Upper lobe of left lung (tissue), 6 donors: Measurements from ENCODE around the gene NPC2. TPM values are rescaled to one million over a fixed set of nuclear protein-coding genes. Genes with fewer than 3 reads are reported as not detected.

Experiments
- ATAC-seq, 2 donors: fragments of 200-7000 bp; cut with Tn5 transposase; one replicate each; pipeline ENCODE4 v1.9.1; 2022; ENCODE audit warnings: mild to moderate bottlenecking in 2 of 2, moderate library complexity in 2 of 2; ENCODE audit not compliant: low FRiP score in 2 of 2
- DNase-seq, 2 donors: peaks; one replicate each; pipeline ENCODE4 v3.0.0-alpha.2; 2019 to 2020
- H3K27ac ChIP-seq, 4 donors: fragments of 200-600 bp; sonication (generic); one replicate each; pipeline ENCODE4 v1.5.1; 2016 to 2019
- H3K27me3 ChIP-seq, 4 donors: fragments of 200-600 bp; sonication (generic); one replicate each; pipeline ENCODE4 v1.5.1; 2017 to 2019
- H3K36me3 ChIP-seq, 4 donors: fragments of 200-600 bp; sonication (generic); one replicate each; pipeline ENCODE4 v1.5.1; 2016 to 2019
- H3K4me1 ChIP-seq, 4 donors: fragments of 200-600 bp; sonication (generic); one replicate each; pipeline ENCODE4 v1.5.1; 2018 to 2019
- H3K4me3 ChIP-seq, 4 donors: fragments of 200-600 bp; sonication (generic); one replicate each; pipeline ENCODE4 v1.5.1; 2017 to 2019; ENCODE audit warnings: mild to moderate bottlenecking in 2 of 4, moderate library complexity in 1 of 4
- H3K9me3 ChIP-seq, 4 donors: fragments of 200-600 bp; sonication (generic); one replicate each; pipeline ENCODE4 v1.5.1; 2018 to 2019
- CTCF ChIP-seq, 6 experiments: fragments of 450-650 bp in 4 of 6; fragments of 200-600 bp in 2 of 6; sonication (generic) in 2 of 6; IDR thresholded peaks; one replicate each; pipeline ENCODE4 v1.5.1; 2016 to 2019; ENCODE audit warnings: antibody characterized with exemption in 6 of 6
- EP300 ChIP-seq, 4 donors: sonication (generic); formaldehyde crosslinking; IDR thresholded peaks; one replicate each; pipeline ENCODE4 v1.5.1; 2017; ENCODE audit warnings: antibody characterized with exemption in 4 of 4, control low read depth in 2 of 4
- POLR2A ChIP-seq, 4 donors: fragments of 450-650 bp; IDR thresholded peaks; one replicate each; pipeline ENCODE4 v1.5.1; 2016 to 2017; ENCODE audit warnings: antibody characterized with exemption in 4 of 4, mild to moderate bottlenecking in 2 of 4
- POLR2AphosphoS5 ChIP-seq, 2 donors: sonication (generic); formaldehyde crosslinking; IDR thresholded peaks; one replicate each; pipeline ENCODE4 v1.5.1; 2017; ENCODE audit warnings: antibody characterized with exemption in 2 of 2
- WGBS, 2 donors: methylation state at CpG; one replicate each; pipeline ENCODE4 v1.1.5; 2017 to 2018; 5-methylcytosine and 5-hydroxymethylcytosine counted together
- total RNA-seq, 6 donors: library from RNA; depleted of rRNA in 4 of 6; stranded (reverse); fragments of >200 nt in 4 of 6; gene quantifications; one replicate each; pipeline versions ENCODE4 v1.1.0 to v1.2.1, GENCODE V29; 2016 to 2021
- donor health status: DM: no; HTN: no; CAD: no; lungs with moderate emphysema.
- donor health status: DM: no; HTN: yes; CAD: no; lungs with severe emphysema.

NPC2 gene
- total RNA-seq, 6 donors from 2014 or later = 351 to 1,281 (median 524) TPM

- H3K36me3 ChIP-seq = no peaks in the 10 kb centered on the region
- H3K4me1 ChIP-seq = no peaks in the 10 kb centered on the region
- H3K9me3 ChIP-seq = no peaks in the 10 kb centered on the region
- ATAC-seq (no peak), DNase-seq (no peak)
- 47 to 54% methylated on average over 3 of the region's 3 CpGs for WGBS, 2 donors
- no peak overlapping the region for H3K4me3 ChIP-seq
- no peak for TF ChIP-seq CTCF (IDR thresholded peaks at IDR 0.05)
- no peak for TF ChIP-seq POLR2A (IDR thresholded peaks at IDR 0.05)
- TF ChIP-seq POLR2AphosphoS5 (IDR thresholded peaks at IDR 0.05) = no peak
- H3K27ac ChIP-seq = no peak overlapping the region
- H3K27me3 ChIP-seq = no peaks in the 10 kb centered on the region
Measured at GRCh38 chr14:74438351-74438915, 54.7 kb downstream of the NPC2 start.

GRCh38 chr14:74437496-74438053 is 55.5 kb downstream of the NPC2 start:
- Histone ChIP-seq H3K4me3 (no peak overlapping the region), H3K36me3 (no peaks in the 10 kb centered on the region), H3K27me3 (no peaks in the 10 kb centered on the region), H3K9me3 (no peaks in the 10 kb centered on the region), H3K27ac (no peak overlapping the region), H3K4me1 (no peaks in the 10 kb centered on the region)
- ATAC-seq = no peak
- DNase-seq = no peak
- 30 to 47% methylated on average over 3 of the region's 3 CpGs for whole genome bisulfite sequencing, 2 donors
- TF ChIP-seq POLR2AphosphoS5 (IDR thresholded peaks at IDR 0.05) (no peak), POLR2A (IDR thresholded peaks at IDR 0.05) (no peak), CTCF (IDR thresholded peaks at IDR 0.05) (no peak), EP300 (IDR thresholded peaks at IDR 0.05) (no peak)

GRCh38 chr14:74434294-74434693 is 58.8 kb downstream of the NPC2 start:
- no peak for DNase-seq
- H3K36me3 ChIP-seq = no peaks in the 10 kb centered on the region
- TF ChIP-seq POLR2A (IDR thresholded peaks at IDR 0.05) (no peak), EP300 (IDR thresholded peaks at IDR 0.05) (no peak), CTCF (IDR thresholded peaks at IDR 0.05) (no peak), POLR2AphosphoS5 (IDR thresholded peaks at IDR 0.05) (no peak)
- H3K27me3 ChIP-seq = no peaks in the 10 kb centered on the region
- H3K4me1 ChIP-seq = no peaks in the 10 kb centered on the region
- H3K27ac ChIP-seq = no peak overlapping the region
- ATAC-seq = no peak
- 27 to 47% methylated on average over 2 of the region's 2 CpGs for WGBS, 2 donors
- no peaks in the 10 kb centered on the region for H3K9me3 ChIP-seq
- H3K4me3 ChIP-seq = no peak overlapping the region

GRCh38 chr14:74429991-74430390 is 63.1 kb downstream of the NPC2 start:
- ATAC-seq (no peak), DNase-seq (no peak)
- TF ChIP-seq POLR2AphosphoS5 (IDR thresholded peaks at IDR 0.05) = no peak
- no peak for TF ChIP-seq CTCF (IDR thresholded peaks at IDR 0.05)
- TF ChIP-seq EP300 (IDR thresholded peaks at IDR 0.05) = no peak
- TF ChIP-seq POLR2A (IDR thresholded peaks at IDR 0.05) = no peak
- Histone ChIP-seq H3K4me3 (no peak overlapping the region), H3K27me3 (peaks cover 0 to 8% (median 2%) of the 10 kb centered on the region in 4 donors), H3K36me3 (no peaks in the 10 kb centered on the region), H3K9me3 (no peaks in the 10 kb centered on the region), H3K4me1 (peaks cover 0 to 10% (median 3%) of the 10 kb centered on the region in 4 donors), H3K27ac (no peak overlapping the region)
- 89 to 96% methylated on average over 7 of the region's 7 CpGs for WGBS, 2 donors

Other genes starting within 250 kb of the NPC2 start
- 100 to 1,000 TPM in 2 of 6 donors, 10 to 100 TPM in 4; 35.1 to 150 (median 52.5) TPM for gene ABCD4, start 190.4 kb downstream of the NPC2 start, total RNA-seq
- under 1 TPM in 2 of 6 donors, not detected in 4; 0.09 to 0.10 TPM for gene VRTN, start 144.8 kb downstream of the NPC2 start, total RNA-seq
- 10 to 100 TPM in 1 of 6 donors, 1 to 10 TPM in 4, under 1 TPM in 1; 0.88 to 10.5 (median 2.8) TPM for gene SYNDIG1L, start 67.1 kb downstream of the NPC2 start, total RNA-seq
- gene ISCA2, start 460 bp upstream of the NPC2 start, total RNA-seq = 10 to 100 TPM; 11.8 to 29.0 (median 22.6) TPM
- 100 to 1,000 TPM in 2 of 6 donors, 10 to 100 TPM in 4; 19.7 to 136 (median 77.6) TPM for gene LTBP2, start 118.9 kb upstream of the NPC2 start, total RNA-seq
- gene AREL1, start 219.8 kb upstream of the NPC2 start, total RNA-seq = 10 to 100 TPM; 13.5 to 44.0 (median 28.9) TPM
- gene FCF1, start 219.8 kb upstream of the NPC2 start, total RNA-seq = 10 to 100 TPM; 11.5 to 40.4 (median 30.0) TPM